Common myeloid progenitor, CD34-positive (primary cell): Measurements from ENCODE around the gene PSIP1. TPM values are rescaled to one million over a fixed set of nuclear protein-coding genes. Genes with fewer than 3 reads are reported as not detected.

ENCODE experiments used
- CTCF ChIA-PET: fragments of 350-600 bp; sonication (Branson Sonifier 250); formaldehyde crosslinking; loops from one replicate; lab custom pipeline; 2021; ENCODE audit warnings: antibody characterized with exemption; lab: Charles Lee
- POLR2A ChIA-PET: fragments of 350-600 bp; sonication (Branson Sonifier 250); formaldehyde crosslinking; loops from one replicate; lab custom pipeline; 2021; ENCODE audit warnings: antibody characterized with exemption; lab: Charles Lee
- DNase-seq, 3 donors: peaks; one replicate each; pipeline versions ENCODE4 v3.0.0 to v3.0.0-alpha.2; 2013
- H3K27ac ChIP-seq, 2 experiments: 1 replicate in 1 of 2; 2 replicates in 1 of 2; pipeline ENCODE4 v1.7.0; 2013; ENCODE audit warnings: inconsistent platforms in 2 of 2, low read length in 2 of 2, mild to moderate bottlenecking in 2 of 2, low read depth in 1 of 2, moderate library complexity in 1 of 2; ENCODE audit not compliant: severe bottlenecking in 2 of 2, insufficient read depth in 1 of 2, poor library complexity in 1 of 2
- H3K27me3 ChIP-seq, 5 experiments: replicated peaks in 2 of 5; 1 replicate in 3 of 5; 2 replicates in 2 of 5; pipeline versions ENCODE4 v1.6.1 to v1.7.0; 2013; ENCODE audit warnings: low read length in 4 of 5, mild to moderate bottlenecking in 2 of 5, moderate library complexity in 2 of 5, inconsistent platforms in 1 of 5; ENCODE audit not compliant: insufficient read depth in 5 of 5, control insufficient read depth in 4 of 5
- H3K36me3 ChIP-seq, 4 experiments: 1 replicate in 2 of 4; 2 replicates in 2 of 4; pipeline versions ENCODE4 v1.6.1 to v1.7.0; 2013; ENCODE audit warnings: low read length in 3 of 4, control low read depth in 1 of 4, mild to moderate bottlenecking in 1 of 4; ENCODE audit not compliant: control insufficient read depth in 4 of 4, insufficient read depth in 4 of 4
- H3K4me1 ChIP-seq, 4 experiments: 1 replicate in 3 of 4; 2 replicates in 1 of 4; pipeline versions ENCODE4 v1.6.1 to v1.7.1; 2013; ENCODE audit warnings: low read length in 3 of 4, mild to moderate bottlenecking in 3 of 4, control low read depth in 1 of 4, inconsistent platforms in 1 of 4, moderate library complexity in 1 of 4; ENCODE audit not compliant: control insufficient read depth in 4 of 4, insufficient read depth in 4 of 4; ENCODE audit errors: control extremely low read depth in 1 of 4
- H3K4me3 ChIP-seq, 7 experiments: 1 replicate in 4 of 7; 2 replicates in 3 of 7; pipeline versions ENCODE4 v1.5.1 to v1.7.0; 2013; ENCODE audit warnings: mild to moderate bottlenecking in 7 of 7, low read length in 6 of 7, moderate library complexity in 6 of 7, inconsistent platforms in 2 of 7, low read depth in 2 of 7, control low read depth in 1 of 7; ENCODE audit not compliant: insufficient read depth in 4 of 7, control insufficient read depth in 1 of 7; ENCODE audit errors: extremely low read depth in 1 of 7
- H3K9me3 ChIP-seq, 5 experiments: 1 replicate in 4 of 5; 2 replicates in 1 of 5; pipeline versions ENCODE4 v1.6.1 to v1.7.1; 2013; ENCODE audit warnings: low read length in 4 of 5, mild to moderate bottlenecking in 2 of 5, inconsistent platforms in 1 of 5, low read depth in 1 of 5, moderate library complexity in 1 of 5; ENCODE audit not compliant: control insufficient read depth in 4 of 5, insufficient read depth in 2 of 5; ENCODE audit errors: control extremely low read depth in 1 of 5
- WGBS: methylation state at CpG from one replicate; pipeline ENCODE4 v1.1.5; 2013; ENCODE audit not compliant: insufficient coverage; 5-methylcytosine and 5-hydroxymethylcytosine counted together
- polyA plus RNA-seq: library from polyadenylated mRNA; unstranded; fragments of 120-200 nt; gene quantifications from one replicate; pipeline ENCODE4 v1.2.1, GENCODE V29; 2013

Gene PSIP1
- 189 TPM for polyA plus RNA-seq

DNA sequence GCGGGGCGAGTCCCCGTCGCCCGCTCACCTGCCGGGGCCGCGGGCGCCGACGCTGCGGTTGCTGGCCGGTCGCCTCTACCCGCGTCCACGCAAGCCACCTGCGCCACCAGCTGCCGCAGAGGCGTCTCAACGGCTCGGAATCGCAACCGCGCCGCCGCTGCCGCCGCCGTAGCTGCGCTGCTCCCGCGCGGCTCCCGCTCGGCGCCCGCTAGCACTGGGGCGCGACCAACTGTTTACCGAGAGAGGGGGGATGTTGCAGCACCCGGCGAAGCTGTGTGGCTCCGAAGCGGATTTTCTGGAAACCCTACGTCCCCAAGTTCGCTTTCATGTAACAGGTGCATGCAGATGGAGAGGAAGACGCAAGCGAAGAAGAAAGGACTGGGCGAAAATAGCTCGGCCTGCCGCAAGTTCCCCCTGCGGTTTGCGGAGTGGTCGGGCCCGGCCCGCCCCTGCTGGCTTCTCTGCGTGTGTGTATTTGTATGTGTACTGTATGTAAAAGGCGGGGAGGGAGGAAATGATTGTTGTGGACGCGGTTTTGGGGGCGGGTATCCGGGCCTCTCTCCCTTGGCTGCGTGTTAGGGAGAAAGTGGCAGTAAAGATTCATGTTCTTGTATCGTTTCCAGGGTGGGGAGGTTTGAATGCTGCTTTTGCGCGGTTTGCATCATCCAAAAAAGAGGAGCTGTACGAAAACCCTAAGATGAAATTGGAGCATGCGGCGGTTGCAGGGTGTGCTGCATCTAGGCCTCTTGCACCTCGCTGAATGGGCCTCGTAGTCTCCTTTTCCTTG, at the start of gene PSIP1:
Gene PSIP1, minus strand, starts transcription at position 182 of the 787 bp plus-strand sequence. CDS start 782 bp downstream, outside the sequence.
- Histone ChIP-seq H3K4me3 (peak within 1 kb of the TSS; percentile 90 to 99 (median 92)), H3K36me3 (peaks cover 7 to 20% (median 13%) of the 10 kb centered on the region in 4 experiments), H3K27ac (peak within 1 kb of the TSS; percentile 99 to 100), H3K4me1 (peaks cover 19 to 47% (median 35%) of the 10 kb centered on the region in 4 experiments), H3K27me3 (no peaks in the 10 kb centered on the region), H3K9me3 (no peaks in the 10 kb centered on the region)
- WGBS = 0% methylated on average over 63 of the region's 72 CpGs
- ChIA-PET CTCF (interaction anchor here (1.0 to 4.6 kb wide), 6 partner anchors 11 to 96 kb away, joined by 4 to 34 read pairs (median 8); partner anchors contain the start of gene CCDC171), POLR2A (interaction anchor here (0.7 to 3.2 kb wide), 2 partner anchors 41 to 142 kb away, joined by 4 to 28 read pairs; partner anchors contain the start of gene CCDC171)
- peak; percentile 94 to 97 (median 97) for DNase-seq

DNA sequence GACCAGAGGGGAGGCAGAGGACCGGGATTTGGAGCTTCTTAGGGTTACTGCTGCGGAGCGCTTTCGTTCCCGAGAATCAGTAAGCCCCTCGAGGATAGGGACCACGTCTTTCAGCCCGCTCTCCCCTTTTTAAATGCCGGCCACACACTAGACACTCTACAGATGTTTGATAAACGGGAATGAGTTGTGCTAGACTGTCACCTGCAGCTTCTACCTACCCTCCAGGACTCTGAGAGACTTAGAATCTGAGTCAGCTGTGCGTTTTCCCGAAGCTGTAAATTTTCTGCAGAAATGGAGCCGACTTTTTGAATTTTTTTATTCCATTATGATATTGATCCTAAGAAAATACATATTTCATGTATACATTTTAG, 42.7 kb upstream of the PSIP1 start:
- Histone ChIP-seq H3K36me3 (no peaks in the 10 kb centered on the region), H3K9me3 (no peaks in the 10 kb centered on the region), H3K4me1 (peaks cover 2 to 28% (median 15%) of the 10 kb centered on the region in 4 experiments), H3K27me3 (no peaks in the 10 kb centered on the region), H3K4me3 (peak overlapping the region; percentile 84 to 99 (median 98)), H3K27ac (peak overlapping the region; percentile 80 to 91)
- WGBS = 0% methylated on average over 6 of the region's 13 CpGs
- DNase-seq = no peak
- POLR2A ChIA-PET = interaction anchor here (1.1 to 3.4 kb wide), 4 partner anchors 13 to 53 kb away, joined by 3 to 28 read pairs (median 4); partner anchors contain the start of gene PSIP1
- CTCF ChIA-PET = interaction anchor here (0.6 to 5.2 kb wide), 16 partner anchors 9 to 87 kb away, joined by 3 to 34 read pairs (median 4); partner anchors contain the start of gene PSIP1

DNA sequence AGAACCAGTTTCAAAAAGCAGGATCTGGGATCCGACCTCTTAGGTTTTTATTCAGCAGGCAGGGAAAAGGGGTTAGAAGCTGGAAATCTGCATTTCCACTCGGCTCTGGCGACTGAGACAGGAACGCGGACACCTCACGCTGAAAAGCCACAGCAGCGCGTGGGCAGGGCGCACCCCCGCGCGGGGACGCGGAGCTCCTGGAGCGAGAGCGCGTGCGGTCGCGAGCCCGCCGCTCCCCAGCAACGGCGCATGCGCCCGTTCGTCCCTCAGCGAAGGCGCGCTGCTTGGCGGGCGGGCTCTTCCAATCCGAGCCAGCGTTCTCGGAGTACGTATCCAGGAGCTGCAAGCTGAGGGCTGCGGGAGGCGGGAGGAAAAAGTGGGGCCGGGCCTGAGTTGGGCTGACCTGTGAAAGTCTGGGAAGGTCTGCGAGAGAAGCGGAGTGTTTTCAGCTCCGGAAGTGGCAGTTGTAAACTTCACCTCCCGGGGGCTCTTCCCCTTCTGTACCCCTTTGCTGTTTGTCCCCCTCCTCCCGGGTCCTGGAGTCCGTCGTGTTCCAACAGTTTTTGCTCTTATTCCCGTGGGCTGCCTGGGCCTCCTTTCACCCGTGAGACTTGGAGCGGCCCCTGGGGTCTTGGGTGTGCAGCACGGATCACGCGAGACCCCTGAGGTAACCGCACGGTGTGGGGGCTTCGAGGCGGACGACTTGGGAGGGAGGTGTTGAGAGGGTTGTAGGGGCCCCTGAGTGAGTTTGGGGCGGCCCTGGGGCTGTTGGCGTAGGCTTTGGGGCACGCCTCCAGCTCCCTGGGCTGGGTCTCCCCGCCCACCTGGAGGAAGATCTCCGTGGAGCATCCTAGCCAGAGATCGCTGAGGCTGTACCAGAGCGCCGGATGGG, 42.1 kb upstream of the PSIP1 start, which contains the start of gene CCDC171:
Gene CCDC171, plus strand, starts transcription at position 408 of the 892 bp plus-strand sequence. CDS start 11,046 bp downstream, outside the sequence.
- ChIA-PET CTCF (interaction anchor here (0.6 to 5.2 kb wide), 22 partner anchors 9 to 129 kb away, joined by 3 to 34 read pairs (median 4); partner anchors contain the start of gene PSIP1), POLR2A (interaction anchor here (1.1 to 3.4 kb wide), 4 partner anchors 13 to 53 kb away, joined by 3 to 28 read pairs (median 4); partner anchors contain the start of gene PSIP1)
- Histone ChIP-seq H3K27ac (peak within 1 kb of the TSS; percentile 80 to 91), H3K27me3 (no peaks in the 10 kb centered on the region), H3K4me1 (peaks cover 2 to 28% (median 15%) of the 10 kb centered on the region in 4 experiments), H3K9me3 (no peaks in the 10 kb centered on the region), H3K36me3 (no peaks in the 10 kb centered on the region), H3K4me3 (peak within 1 kb of the TSS; percentile 87 to 99 (median 98))
- 0% methylated on average over 54 of the region's 65 CpGs for WGBS
- DNase-seq = peak; percentile 99 to 100 (median 99)

GRCh38 chr9:15549611-15550010, 38.8 kb upstream of the PSIP1 start:
- no peaks in the 10 kb centered on the region for H3K27me3 ChIP-seq
- no peak for DNase-seq
- no peak overlapping the region for H3K27ac ChIP-seq
- H3K9me3 ChIP-seq = no peaks in the 10 kb centered on the region
- POLR2A ChIA-PET = no interaction called here
- H3K4me1 ChIP-seq = peaks cover 2 to 26% (median 15%) of the 10 kb centered on the region in 4 experiments
- H3K4me3 ChIP-seq = no peak overlapping the region
- H3K36me3 ChIP-seq = no peaks in the 10 kb centered on the region
- WGBS = no CpG with 5 or more reads among the region's 2 CpGs
- CTCF ChIA-PET = interaction anchor here (1.9 to 5.2 kb wide), 4 partner anchors 10 to 58 kb away, joined by 11 to 34 read pairs (median 32); partner anchors contain the start of gene PSIP1

- POLR2A ChIA-PET = no interaction called here
- CTCF ChIA-PET = interaction anchor here (1.0 to 2.3 kb wide), 3 partner anchors 7 to 64 kb away, joined by 3 to 9 read pairs (median 4); partner anchors contain the start of gene CCDC171
Observed at GRCh38 chr9:15543047-15543813, 32.5 kb upstream of the PSIP1 start.

DNA sequence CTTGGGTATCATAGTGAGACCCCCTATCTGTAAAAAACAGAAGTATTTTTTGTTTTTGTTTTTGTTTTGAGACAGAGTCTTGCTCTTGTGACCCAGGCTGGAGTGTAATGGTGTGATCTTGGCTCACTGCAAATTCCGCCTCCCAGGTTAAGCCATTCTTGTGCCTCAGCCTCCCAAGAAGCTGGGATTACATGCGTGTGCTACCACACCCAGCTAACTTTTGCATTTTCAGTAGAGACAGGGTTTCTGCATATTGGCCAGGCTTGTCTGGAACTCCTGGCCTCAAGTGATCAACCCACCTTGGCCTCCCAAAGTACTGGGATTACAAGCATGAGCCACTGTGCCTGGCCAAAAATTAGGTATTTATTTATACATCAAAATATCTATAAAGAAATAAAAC, 31.9 kb upstream of the PSIP1 start:
- DNase-seq = no peak
- WGBS = 100% methylated on average over 2 of the region's 2 CpGs
- Histone ChIP-seq H3K4me3 (no peak overlapping the region), H3K4me1 (peaks cover 0 to 4% (median 2%) of the 10 kb centered on the region in 4 experiments), H3K36me3 (no peaks in the 10 kb centered on the region), H3K9me3 (peaks cover 0 to 3% (median 0%) of the 10 kb centered on the region in 5 experiments), H3K27ac (no peak overlapping the region), H3K27me3 (no peaks in the 10 kb centered on the region)
- POLR2A ChIA-PET = no interaction called here
- CTCF ChIA-PET = interaction anchor here (1.7 to 2.3 kb wide), 2 partner anchors 8 to 10 kb away, joined by 6 to 9 read pairs; partner anchors contain the start of gene CCDC171

More at GRCh38 chr9:15543047-15543813, 32.5 kb upstream of the PSIP1 start:
- Histone ChIP-seq H3K27me3 (no peaks in the 10 kb centered on the region), H3K4me3 (no peak overlapping the region), H3K36me3 (no peaks in the 10 kb centered on the region), H3K4me1 (peaks cover 0 to 4% (median 2%) of the 10 kb centered on the region in 4 experiments), H3K9me3 (peaks cover 0 to 3% (median 0%) of the 10 kb centered on the region in 5 experiments), H3K27ac (no peak overlapping the region)
- peak in 2 of 3 donors; percentile 66 to 70 for DNase-seq
- WGBS = 100% methylated on average over 2 of the region's 4 CpGs
